GM21390 (cell line): ENCODE results near the gene KNSTRN.

Source experiments
- ATAC-seq: cut with Tn5 transposase; IDR thresholded peaks from one replicate; pipeline ENCODE4 v1.9.1; 2021; ENCODE audit not compliant: unreplicated experiment

Gene KNSTRN

GRCh38 chr15:40397688-40398412 is 15.3 kb downstream of the KNSTRN start:
- ATAC-seq = no peak

- ATAC-seq = no peak
These were observed 15.9 kb downstream of the KNSTRN start for GRCh38 chr15:40398413-40398873.

GRCh38 chr15:40399370-40399769 is 16.8 kb downstream of the KNSTRN start:
- ATAC-seq = no peak

- ATAC-seq = peak; percentile 81
These were observed 23.2 kb downstream of the KNSTRN start, which contains the start of gene IVD for GRCh38 chr15:40405501-40406381. IVD (plus strand) TSS chr15:40405795; CDS start chr15:40405828, 33 bp downstream.

GRCh38 chr15:40407330-40407990 is 24.9 kb downstream of the KNSTRN start:
- ATAC-seq = peak; percentile 53

- peak; percentile 33 for ATAC-seq
These were observed 26.8 kb downstream of the KNSTRN start for GRCh38 chr15:40409366-40409765.

- no peak for ATAC-seq
These were observed 28.0 kb downstream of the KNSTRN start for GRCh38 chr15:40410476-40410875.

GRCh38 chr15:40412095-40412759 is 29.7 kb downstream of the KNSTRN start:
- no peak for ATAC-seq

GRCh38 chr15:40413036-40413435 is 30.5 kb downstream of the KNSTRN start:
- ATAC-seq = no peak

- no peak for ATAC-seq
These were observed 32.3 kb downstream of the KNSTRN start for GRCh38 chr15:40414816-40415215.

GRCh38 chr15:40415226-40415625 is 32.7 kb downstream of the KNSTRN start:
- ATAC-seq = no peak

- ATAC-seq = no peak
These were observed 33.5 kb downstream of the KNSTRN start for GRCh38 chr15:40416056-40416455.

GRCh38 chr15:40418126-40418525 is 35.6 kb downstream of the KNSTRN start:
- ATAC-seq = no peak

- no peak for ATAC-seq
These were observed 37.7 kb downstream of the KNSTRN start for GRCh38 chr15:40420071-40420713.

- no peak for ATAC-seq
These were observed 38.3 kb downstream of the KNSTRN start for GRCh38 chr15:40420793-40421192.

GRCh38 chr15:40421246-40422157 is 39.0 kb downstream of the KNSTRN start:
- ATAC-seq = peak; percentile 79

GRCh38 chr15:40424483-40425115 is 42.1 kb downstream of the KNSTRN start:
- ATAC-seq = no peak

GRCh38 chr15:40425681-40426080 is 43.2 kb downstream of the KNSTRN start:
- no peak for ATAC-seq

GRCh38 chr15:40427188-40427587 is 44.7 kb downstream of the KNSTRN start:
- no peak for ATAC-seq
